IMR-90 (cell line): ENCODE results near the gene TAF4. TPM values are rescaled to one million over a fixed set of nuclear protein-coding genes. Genes with fewer than 3 reads are reported as not detected.

Experiments used
- ATAC-seq: fragments of 200-7000 bp; cut with Tn5 transposase; 2 replicates; pipeline ENCODE4 v1.9.1; 2020; ENCODE audit warnings: low read depth, mild to moderate bottlenecking, moderate library complexity
- BruUV-seq: library from RNA; stranded (reverse); fragments of 400-500 nt; replicated peaks from 2 replicates; lab custom pipeline; 2021; lab: Mats Ljungman, UMichigan
- CTCF ChIA-PET: fragments of 300-600 bp; formaldehyde crosslinking; extraction: SDS; loops from one replicate; lab custom pipeline; 2021; ENCODE audit warnings: antibody characterized with exemption; lab: Yijun Ruan, JAX
- POLR2A ChIA-PET: fragments of 300-600 bp; sonication (Branson Sonifier 250); formaldehyde crosslinking; loops from one replicate; lab custom pipeline; 2022; ENCODE audit warnings: antibody characterized with exemption; ENCODE audit not compliant: unreplicated experiment; lab: Charles Lee
- DNase-seq: peaks from one replicate; pipeline ENCODE4 v3.0.0; 2013
- H2AFZ ChIP-seq: replicated peaks from 2 replicates; pipeline ENCODE3; 2013; ENCODE audit warnings: low read length, mild to moderate bottlenecking; ENCODE audit not compliant: poor library complexity
- H2AK5ac ChIP-seq: 2 replicates; pipeline ENCODE4 v1.6.1; 2013; ENCODE audit warnings: low read depth, low read length, inconsistent platforms
- H2AK9ac ChIP-seq: replicated peaks from 2 replicates; pipeline ENCODE3; 2013; ENCODE audit warnings: mild to moderate bottlenecking, low read depth, low read length, moderate library complexity; ENCODE audit not compliant: poor library complexity
- H2BK120ac ChIP-seq: 2 replicates; pipeline ENCODE4 v1.6.1; 2013; ENCODE audit warnings: low read depth, low read length, inconsistent platforms
- H2BK15ac ChIP-seq: 3 replicates; pipeline ENCODE4 v1.6.1; 2013; ENCODE audit warnings: low read depth, low read length, inconsistent platforms
- H2BK20ac ChIP-seq: 2 replicates; pipeline ENCODE4 v1.6.1; 2013; ENCODE audit warnings: low read depth, mild to moderate bottlenecking, inconsistent platforms, low read length, moderate library complexity
- H2BK5ac ChIP-seq: 2 replicates; pipeline ENCODE4 v1.6.1; 2013; ENCODE audit warnings: mild to moderate bottlenecking, low read depth, low read length, inconsistent platforms; ENCODE audit not compliant: poor library complexity, severe bottlenecking
- H3K14ac ChIP-seq: replicated peaks from 2 replicates; pipeline ENCODE4 v1.6.1; 2013; ENCODE audit warnings: low read depth, low read length, inconsistent platforms
- H3K18ac ChIP-seq: 2 replicates; pipeline ENCODE4 v1.6.1; 2013; ENCODE audit warnings: low read depth, low read length, control low read depth
- H3K23ac ChIP-seq: 2 replicates; pipeline ENCODE4 v1.6.1; 2013; ENCODE audit warnings: low read depth, low read length, inconsistent platforms
- H3K27ac ChIP-seq: 2 replicates; pipeline ENCODE4 v1.5.1; 2013; ENCODE audit warnings: mild to moderate bottlenecking, control low read depth, low read length; ENCODE audit not compliant: insufficient read depth
- H3K27me3 ChIP-seq: 2 replicates; pipeline ENCODE4 v1.6.1; 2013; ENCODE audit warnings: low read length; ENCODE audit not compliant: control insufficient read depth, insufficient read depth
- H3K36me3 ChIP-seq: 2 replicates; pipeline ENCODE4 v1.6.1; 2013; ENCODE audit warnings: low read length, mixed read lengths; ENCODE audit not compliant: control insufficient read depth, insufficient read depth
- H3K4ac ChIP-seq: 2 replicates; pipeline ENCODE4 v1.6.1; 2013; ENCODE audit warnings: low read depth, low read length, inconsistent platforms
- H3K4me1 ChIP-seq: 2 replicates; pipeline ENCODE4 v1.6.1; 2013; ENCODE audit warnings: low read length, mixed read lengths; ENCODE audit not compliant: control insufficient read depth, insufficient read depth
- H3K4me2 ChIP-seq: 2 replicates; pipeline ENCODE4 v1.6.1; 2013; ENCODE audit warnings: low read depth, mild to moderate bottlenecking, control low read depth, low read length, moderate library complexity
- H3K4me3 ChIP-seq: 2 replicates; pipeline ENCODE4 v1.5.1; 2013; ENCODE audit warnings: low read depth, mild to moderate bottlenecking, control low read depth, low read length, moderate library complexity; ENCODE audit not compliant: insufficient read depth
- H3K56ac ChIP-seq: 2 replicates; pipeline ENCODE4 v1.6.1; 2013; ENCODE audit warnings: low read length, inconsistent platforms; ENCODE audit not compliant: insufficient read depth; ENCODE audit errors: extremely low read depth
- H3K79me1 ChIP-seq, 2 experiments: 2 replicates each; pipeline ENCODE4 v1.6.1; 2013; ENCODE audit warnings: low read length in 2 of 2, inconsistent platforms in 1 of 2, low read depth in 1 of 2
- H3K9ac ChIP-seq: 2 replicates; pipeline ENCODE4 v1.6.1; 2013; ENCODE audit warnings: low read depth, low read length, control low read depth
- H3K9me1 ChIP-seq: 2 replicates; pipeline ENCODE4 v1.6.1; 2013; ENCODE audit warnings: low read length, inconsistent platforms; ENCODE audit not compliant: insufficient read depth
- H3K9me3 ChIP-seq: 2 replicates; pipeline ENCODE4 v1.6.1; 2013; ENCODE audit warnings: low read length; ENCODE audit not compliant: control insufficient read depth, insufficient read depth
- H4K20me1 ChIP-seq: 2 replicates; pipeline ENCODE4 v1.6.1; 2013; ENCODE audit warnings: low read length, inconsistent platforms; ENCODE audit not compliant: insufficient read depth
- H4K5ac ChIP-seq: 2 replicates; pipeline ENCODE4 v1.6.1; 2013; ENCODE audit warnings: mild to moderate bottlenecking, low read depth, low read length, control low read depth
- H4K8ac ChIP-seq, 2 experiments: 2 replicates each; pipeline ENCODE4 v1.6.1; 2013; ENCODE audit warnings: low read depth in 2 of 2, low read length in 2 of 2, control low read depth in 1 of 2, inconsistent platforms in 1 of 2
- H4K91ac ChIP-seq: 2 replicates; pipeline ENCODE4 v1.6.1; 2013; ENCODE audit warnings: low read depth, low read length, inconsistent platforms; ENCODE audit not compliant: insufficient read depth
- ELK1 ChIP-seq: fragments of 150-350 bp; IDR thresholded peaks from 2 replicates; pipeline ENCODE4 v1.6.1; 2016; ENCODE audit warnings: low read depth, mild to moderate bottlenecking, low read length, moderate library complexity, borderline replicate concordance
- FOS ChIP-seq: fragments of 150-350 bp; IDR thresholded peaks from 2 replicates; pipeline ENCODE4 v1.6.1; 2016; ENCODE audit warnings: low read depth, low read length
- MXI1 ChIP-seq: IDR thresholded peaks from 2 replicates; pipeline ENCODE4 v1.6.1; 2012; ENCODE audit warnings: low read depth, mild to moderate bottlenecking, low read length, moderate library complexity, borderline replicate concordance
- RAD21 ChIP-seq: IDR thresholded peaks from 2 replicates; pipeline ENCODE4 v1.6.1; 2012; ENCODE audit warnings: low read length, improper control_type of control experiment
- RCOR1 ChIP-seq: IDR thresholded peaks from 2 replicates; pipeline ENCODE4 v1.6.1; 2012; ENCODE audit warnings: mild to moderate bottlenecking, low read length, improper control_type of control experiment; ENCODE audit not compliant: insufficient replicate concordance
- RFX5 ChIP-seq: IDR thresholded peaks from 2 replicates; pipeline ENCODE4 v1.8.0; 2012; ENCODE audit warnings: low read depth, mild to moderate bottlenecking, low read length, moderate library complexity
- WGBS, 2 experiments: methylation state at CpG; one replicate each; pipeline versions ENCODE4 v1.1.5 to v1.1.7; 2013; ENCODE audit warnings: missing lambda C conversion rate in 2 of 2; ENCODE audit not compliant: insufficient read length in 1 of 2; ENCODE audit errors: extremely low coverage in 2 of 2; 5-methylcytosine and 5-hydroxymethylcytosine counted together
- dilution Hi-C: fragments of 300-500 bp; cut with HindIII; formaldehyde crosslinking; loops from one replicate; pipeline ENCODE4 v1.14.3; 2018; ENCODE audit warnings: low sequenced_read_pairs; ENCODE audit not compliant: unreplicated experiment
- in situ Hi-C: fragments of 300-500 bp; cut with MboI; formaldehyde crosslinking; loops from 3 replicates; pipeline ENCODE4 v1.14.3; 2019; ENCODE audit warnings: low sequenced_read_pairs, inconsistent platforms, mixed read lengths
- intact Hi-C: fragments of 100-400 bp; cut with micrococcal nuclease; formaldehyde crosslinking; loops from 2 replicates; pipeline ENCODE4 v1.10.0; 2022
- polyA plus RNA-seq, 3 experiments: library from polyadenylated mRNA; depleted of rRNA; stranded (reverse); fragments of >200 nt; gene quantifications; 2 replicates each; pipeline ENCODE4 v1.2.3, GENCODE V29; 2012; ENCODE audit warnings: low replicate concordance in 1 of 3
- total RNA-seq: library from RNA; depleted of rRNA; stranded (reverse); fragments of >200 nt; gene quantifications from 2 replicates; pipeline ENCODE4 v1.2.3, GENCODE V29; 2012
- TF ChIP-seq, protein P1 (sequence below): fragments of 150-350 bp; IDR thresholded peaks from 2 replicates; pipeline ENCODE4 v1.6.1; 2017; ENCODE audit warnings: mild to moderate bottlenecking, antibody characterized with exemption, low read length, low read depth

TAF4 gene
- total and polyA plus RNA-seq, 2 of the 4 experiments (the other 2 are of a cell fraction) = 1.4 to 5.1 TPM

DNA sequence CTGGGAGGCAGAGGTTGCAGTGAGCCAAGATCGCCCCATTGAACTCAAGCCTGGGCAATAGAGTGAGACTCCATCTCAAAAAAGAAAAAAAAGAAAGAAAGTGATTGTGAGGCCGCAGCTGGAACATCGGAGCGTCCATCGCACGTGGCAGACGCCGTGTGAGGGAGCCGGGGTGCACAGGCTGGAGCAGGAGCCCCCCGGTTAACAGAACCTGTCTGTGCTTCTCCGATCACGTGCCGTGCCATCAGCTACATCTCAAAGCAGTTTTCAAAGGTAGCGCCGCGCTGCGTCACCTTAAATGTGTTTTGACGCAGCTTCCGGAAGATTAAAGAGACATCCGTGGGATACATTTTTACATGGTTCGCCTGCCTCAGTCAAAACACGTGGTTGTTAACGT, 138.9 kb downstream of the TAF4 start:
- H2AK5ac ChIP-seq = no peak overlapping the region
- no peak overlapping the region for H3K18ac ChIP-seq
- DNase-seq = no peak
- H3K4me2 ChIP-seq = no peak overlapping the region
- H2BK15ac ChIP-seq = no peak overlapping the region
- H3K9me3 ChIP-seq = no peaks in the 10 kb centered on the region; the same call in 1 of the 2 replicates
- H3K56ac ChIP-seq = no peak overlapping the region
- H4K91ac ChIP-seq = no peak overlapping the region
- no peak overlapping the region for H2BK5ac ChIP-seq
- dilution Hi-C loops (no loop called here), intact Hi-C loops (no loop called here), in situ Hi-C loops (no loop called here)
- no peaks in the 10 kb centered on the region for H4K20me1 ChIP-seq
- no peak overlapping the region for H3K9ac ChIP-seq
- no peaks in the 10 kb centered on the region for H3K79me1 ChIP-seq
- 89% methylated on average over 23 of the region's 23 CpGs; no CpG with 5 or more reads in 1 of the 2 experiments for WGBS, 2 experiments
- no peaks in the 10 kb centered on the region for H3K27me3 ChIP-seq
- TF ChIP-seq MXI1 (no peak), FOS (no peak), RAD21 (no peak), RFX5 (no peak), ELK1 (no peak), RCOR1 (no peak)
- TF ChIP-seq, protein P1, sequence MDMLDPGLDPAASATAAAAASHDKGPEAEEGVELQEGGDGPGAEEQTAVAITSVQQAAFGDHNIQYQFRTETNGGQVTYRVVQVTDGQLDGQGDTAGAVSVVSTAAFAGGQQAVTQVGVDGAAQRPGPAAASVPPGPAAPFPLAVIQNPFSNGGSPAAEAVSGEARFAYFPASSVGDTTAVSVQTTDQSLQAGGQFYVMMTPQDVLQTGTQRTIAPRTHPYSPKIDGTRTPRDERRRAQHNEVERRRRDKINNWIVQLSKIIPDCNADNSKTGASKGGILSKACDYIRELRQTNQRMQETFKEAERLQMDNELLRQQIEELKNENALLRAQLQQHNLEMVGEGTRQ = no peak
- no peaks in the 10 kb centered on the region for H3K36me3 ChIP-seq
- H3K14ac ChIP-seq = no peak overlapping the region
- no peak overlapping the region for H2BK120ac ChIP-seq
- H4K8ac ChIP-seq = no peak overlapping the region
- ChIA-PET CTCF (no interaction called here), POLR2A (no interaction called here)
- H3K4me1 ChIP-seq = no peaks in the 10 kb centered on the region
- H2BK20ac ChIP-seq = no peak overlapping the region
- no TSS peak for BruUV-seq
- H2AFZ ChIP-seq = no peak overlapping the region
- H3K9me1 ChIP-seq = no peaks in the 10 kb centered on the region
- H3K23ac ChIP-seq = no peak overlapping the region
- no peak overlapping the region for H3K27ac ChIP-seq
- no peak overlapping the region for H3K4ac ChIP-seq
- no peak for ATAC-seq
- H4K5ac ChIP-seq = no peak overlapping the region
- H3K4me3 ChIP-seq = no peak overlapping the region
- no peak overlapping the region for H2AK9ac ChIP-seq
